Right hindlimb (tissue), 1 donor: ENCODE data around the gene BICRA.
"Not testable (repeated sequence)": the region's sequence is repeated elsewhere in the genome, so short reads cannot be mapped to it uniquely, and the experiment has no call there.

Experiments
- DNase-seq: peaks from one replicate; pipeline ENCODE4 v3.0.0-alpha.2; 2018

BICRA gene

DNA sequence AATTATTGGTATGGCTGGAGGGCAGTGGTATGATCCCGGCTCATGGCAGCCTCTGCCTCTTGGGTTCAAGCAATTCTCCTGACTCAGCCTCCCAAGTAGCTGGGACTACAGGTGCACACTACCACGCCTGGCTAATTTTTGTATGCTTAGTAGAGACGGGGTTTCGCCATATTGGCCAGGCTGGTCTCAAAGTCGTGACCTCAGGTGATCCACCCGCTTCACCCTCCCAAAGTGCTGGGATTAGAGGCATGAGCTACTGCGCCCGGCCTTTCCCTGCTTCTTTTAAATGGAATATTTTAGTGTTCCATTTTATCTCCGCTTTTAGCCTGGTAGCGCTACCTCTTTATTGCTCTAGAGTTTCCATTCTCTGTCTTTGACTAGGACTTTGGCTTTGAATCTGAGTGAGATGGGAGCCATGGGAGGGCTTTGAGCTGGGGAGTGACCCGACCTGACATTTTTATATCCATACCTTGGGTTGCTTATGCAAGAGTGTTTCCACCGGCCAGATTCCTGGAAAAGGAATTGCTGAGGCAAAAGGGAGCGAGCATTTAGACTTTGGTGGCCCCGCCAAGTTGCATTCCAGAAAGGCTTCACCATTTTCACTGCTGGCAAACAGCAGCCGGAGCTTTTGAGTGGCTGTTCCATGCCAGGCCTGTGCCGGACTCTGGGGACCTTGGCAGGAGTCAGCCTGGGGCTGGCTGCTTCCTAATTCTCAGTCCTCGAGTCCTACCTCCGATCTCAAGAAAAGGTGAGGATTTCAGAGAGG is 22.9 kb downstream of the BICRA start:
- DNase-seq: no peak

DNA sequence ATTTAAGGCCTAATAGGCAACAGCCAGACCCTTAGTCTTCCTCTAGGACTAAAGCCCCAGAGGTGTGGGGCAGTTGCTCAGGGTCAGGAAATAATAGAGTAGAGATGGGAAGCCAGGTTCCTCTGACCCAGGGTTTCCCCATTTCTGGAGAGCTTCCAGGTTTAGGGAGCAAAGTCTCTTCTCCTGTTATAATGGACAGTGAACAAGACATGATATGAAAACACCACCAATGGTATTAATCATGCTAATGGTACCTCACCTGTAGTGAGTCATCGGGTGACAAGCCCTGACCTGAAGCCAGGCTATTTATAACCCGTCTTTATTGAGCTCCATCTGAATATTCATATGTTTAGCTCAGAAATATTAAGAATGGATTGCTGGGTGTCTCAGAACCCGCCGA is 24.6 kb downstream of the BICRA start:
- no peak for DNase-seq

DNA sequence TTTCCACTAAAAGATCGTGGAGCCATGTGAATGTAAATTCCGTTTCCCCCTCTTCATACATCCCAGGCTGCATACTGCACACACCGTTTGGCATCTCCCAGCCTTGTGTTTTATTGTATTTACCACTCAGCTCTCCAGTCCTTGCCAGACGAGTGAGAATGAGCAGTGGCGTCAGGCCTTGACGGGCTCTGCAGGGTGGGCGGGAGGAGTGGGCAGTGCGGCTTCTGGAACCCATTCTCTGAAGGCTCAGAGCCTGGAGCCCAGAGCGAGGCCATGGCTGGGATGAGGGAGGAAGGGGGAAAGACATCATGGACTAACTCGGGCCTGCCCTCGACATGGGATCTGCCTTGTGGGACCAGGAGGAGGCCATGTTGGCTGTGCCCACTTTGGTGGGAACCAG is 25.1 kb downstream of the BICRA start:
- no peak for DNase-seq

DNA sequence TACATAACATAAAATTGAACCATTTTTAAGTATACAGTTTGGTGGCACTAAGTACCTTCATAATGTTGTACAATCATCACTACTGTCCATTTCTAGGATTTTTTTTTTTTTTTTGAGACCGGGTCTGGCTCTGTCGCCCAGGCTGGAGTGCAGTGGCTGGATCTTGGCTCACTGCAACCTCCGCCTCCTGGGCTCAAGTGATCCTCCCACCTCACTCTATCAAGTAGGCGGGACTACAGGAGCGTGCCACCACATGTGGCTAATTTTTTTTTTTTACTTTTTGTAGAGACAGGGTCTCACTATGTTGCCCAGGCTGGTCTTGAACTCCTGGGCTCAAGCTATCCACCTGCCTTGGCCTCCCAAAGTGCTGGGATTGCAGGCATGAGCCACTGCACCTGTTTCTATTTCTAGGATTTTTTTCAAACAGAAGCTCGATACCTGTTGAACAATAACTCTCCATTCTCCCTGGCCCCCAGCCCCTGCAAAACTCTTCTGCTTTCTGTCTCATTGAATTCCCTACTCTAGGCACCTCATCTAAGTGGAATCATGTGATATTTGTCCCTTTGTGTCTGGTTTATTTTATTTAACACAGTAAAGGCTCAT is 26.3 kb downstream of the BICRA start:
- not testable (repeated sequence) for DNase-seq

DNA sequence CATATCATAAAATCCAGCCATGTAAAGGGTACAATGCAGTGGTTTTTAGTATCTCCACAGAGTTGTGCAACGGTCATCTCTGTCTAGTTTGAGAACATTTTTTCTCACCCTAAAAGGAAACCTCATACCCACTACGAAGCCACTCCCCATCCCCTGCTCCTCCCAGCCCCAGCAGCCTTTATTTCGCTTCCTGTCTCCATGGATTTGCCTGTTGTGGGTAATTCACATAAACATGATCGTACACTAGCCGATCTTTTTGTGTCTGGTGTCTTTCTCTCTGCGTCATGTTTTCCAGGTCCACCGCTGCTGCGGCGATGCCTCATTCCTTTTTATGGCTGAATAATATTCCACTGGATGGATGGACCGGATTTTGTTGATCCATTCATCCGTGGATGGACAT is 28.6 kb downstream of the BICRA start:
- DNase-seq: no peak

DNA sequence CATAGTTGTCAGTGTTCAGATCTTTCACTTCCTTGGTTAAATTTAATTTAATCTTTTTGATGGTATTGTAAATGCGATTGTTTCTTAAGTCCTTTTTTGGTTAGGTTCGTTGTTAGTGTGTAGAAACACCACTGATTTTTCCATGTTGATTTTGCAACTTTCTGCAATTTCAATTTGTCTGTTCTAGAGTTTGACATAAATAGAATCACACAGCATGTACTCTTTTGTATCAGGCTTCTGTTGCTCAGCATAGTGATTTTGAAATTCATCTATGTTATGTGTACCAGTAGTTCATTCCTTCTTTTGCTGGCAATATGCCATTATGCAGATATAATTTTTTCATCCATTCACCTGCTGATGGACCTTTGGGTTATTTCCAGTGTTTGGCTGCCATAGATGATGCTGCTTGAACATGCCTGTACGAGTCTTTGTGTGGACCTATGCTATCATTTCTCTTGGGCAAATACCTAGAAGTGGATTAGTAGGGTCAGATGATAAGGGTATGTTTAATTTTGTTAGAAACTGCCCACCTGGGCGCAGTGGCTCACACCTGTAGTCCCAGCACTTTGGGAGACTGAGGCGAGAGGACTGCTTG is 33.1 kb downstream of the BICRA start:
- DNase-seq: no peak

DNA sequence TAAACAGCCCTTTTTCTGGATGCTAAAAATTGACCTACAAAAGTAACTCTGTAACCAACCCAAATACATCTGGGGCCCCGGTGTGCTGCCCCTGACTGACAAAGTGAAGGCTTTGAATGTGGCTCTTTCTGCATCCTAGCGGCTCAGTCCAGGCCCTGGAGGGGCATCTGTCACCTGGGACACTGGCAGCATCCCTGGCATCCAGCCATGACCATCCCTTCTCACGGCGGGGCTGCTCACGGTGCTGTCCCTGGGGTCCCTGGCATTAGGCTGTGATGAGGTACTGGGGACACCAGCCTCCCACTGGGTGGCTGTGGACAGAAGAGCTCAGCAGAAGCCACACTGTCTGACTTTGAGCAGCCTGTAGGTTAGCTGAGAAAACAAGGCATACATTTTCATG is 34.3 kb downstream of the BICRA start:
- no peak for DNase-seq

DNA sequence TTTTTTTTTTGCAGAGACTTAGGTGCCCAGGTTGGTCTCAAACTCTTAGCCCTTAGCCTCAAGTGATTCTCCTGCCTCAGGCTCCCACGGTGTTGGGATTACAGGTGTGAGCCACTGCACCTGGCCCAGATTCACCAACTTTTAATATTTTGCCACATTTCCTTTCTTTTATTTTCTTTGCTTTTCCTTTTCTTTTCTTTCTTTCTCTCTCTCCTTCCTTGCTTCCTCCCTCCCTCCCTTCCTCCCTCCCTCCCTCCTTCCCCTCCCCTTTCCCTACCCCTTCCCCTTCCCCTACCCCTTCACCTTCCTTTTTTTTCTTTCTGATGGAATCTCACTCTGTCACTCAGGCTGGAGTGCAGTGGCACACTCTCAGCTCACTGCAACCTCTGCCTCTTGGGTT is 35.3 kb downstream of the BICRA start:
- no peak for DNase-seq

DNA sequence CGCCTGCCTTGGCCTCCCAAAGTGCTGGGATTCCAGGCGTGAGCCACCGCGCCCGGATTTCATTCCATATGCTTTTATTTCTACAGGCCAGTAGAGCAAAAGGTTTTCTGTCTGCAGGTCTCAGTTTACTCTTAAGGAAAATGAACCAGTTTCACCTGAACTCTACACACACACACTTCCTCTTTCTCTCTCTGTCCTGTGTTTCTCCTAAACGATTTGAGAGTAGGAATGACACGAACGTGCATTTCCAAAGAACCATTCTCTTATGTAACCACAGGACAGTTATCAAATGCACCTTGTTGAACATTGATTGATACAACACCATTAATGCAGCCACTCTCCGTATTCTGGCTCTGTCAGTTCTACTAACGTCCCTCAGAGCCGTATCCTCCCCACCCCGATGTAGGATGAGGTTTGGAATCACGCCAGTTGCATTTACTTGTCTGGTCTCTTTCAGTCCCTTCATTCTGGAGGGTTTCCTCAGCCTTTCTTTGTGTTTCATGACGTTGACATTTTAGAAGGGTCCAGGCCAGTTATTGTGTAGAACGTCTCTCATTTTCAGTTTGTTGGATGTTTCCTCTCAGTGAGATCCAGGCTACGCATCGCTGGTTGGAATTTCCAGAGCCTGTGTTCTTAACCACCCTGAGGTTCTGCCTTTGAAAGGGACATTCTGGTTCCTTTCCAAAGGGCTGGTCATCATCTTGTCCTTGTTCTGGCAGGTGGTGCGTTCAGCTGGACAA is 36.0 kb downstream of the BICRA start:
- DNase-seq: no peak

DNA sequence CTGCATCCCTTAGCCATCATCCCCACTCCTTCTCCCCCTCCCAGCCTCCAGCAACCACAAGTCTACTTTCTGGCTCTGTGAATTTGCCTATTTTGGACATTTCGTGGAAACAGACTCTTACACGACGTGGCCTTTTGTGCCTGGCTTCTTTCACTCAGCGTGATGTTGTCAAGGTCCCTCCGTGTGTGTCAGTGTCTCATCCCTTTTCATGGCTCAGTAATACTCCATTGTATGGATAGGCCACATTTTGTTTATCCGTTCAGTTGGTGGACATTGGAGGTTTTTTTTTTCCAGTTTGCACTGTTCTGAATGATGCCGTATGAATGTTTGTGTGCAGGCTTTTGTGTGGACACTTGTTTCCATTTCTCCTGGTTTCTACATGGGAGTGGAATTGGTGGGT is 38.0 kb downstream of the BICRA start:
- no peak for DNase-seq

DNA sequence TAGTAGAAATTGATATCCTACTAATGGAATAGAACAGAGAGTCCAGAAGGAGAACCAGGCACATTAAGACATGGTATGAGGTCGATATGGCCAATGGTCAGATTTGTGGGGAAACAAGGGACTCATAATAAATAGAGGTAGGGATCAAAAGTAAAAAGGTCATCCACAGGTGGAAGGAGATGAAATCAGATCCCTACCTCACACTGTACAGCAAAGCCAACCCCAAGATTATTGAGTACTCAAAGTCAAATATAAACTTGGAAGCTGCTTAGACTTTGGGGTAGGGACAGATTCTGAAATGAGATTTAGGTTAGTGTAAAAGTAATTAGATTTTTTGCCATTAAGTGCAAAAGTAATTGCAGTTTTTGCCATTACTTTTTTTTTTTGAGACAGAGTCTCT is 40.7 kb downstream of the BICRA start:
- no peak for DNase-seq

DNA sequence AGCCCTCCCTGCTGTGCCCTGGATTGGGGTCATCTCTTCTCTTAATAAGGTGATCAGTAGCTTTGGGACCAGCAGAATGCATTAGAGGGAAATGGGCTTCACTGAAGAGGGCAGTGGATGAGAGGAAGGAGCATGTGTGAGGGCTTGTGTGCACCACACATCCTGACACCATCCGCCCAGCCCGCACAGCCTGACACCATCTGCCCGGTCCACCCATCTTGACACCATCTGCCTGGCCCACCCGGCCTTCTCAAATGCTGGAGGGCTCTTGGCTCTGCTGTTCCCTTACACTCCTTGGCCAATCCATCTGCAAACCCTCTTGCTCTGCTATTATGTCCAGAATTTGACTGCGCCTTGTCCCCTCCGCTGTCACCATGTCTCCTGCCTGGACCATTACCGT is 41.8 kb downstream of the BICRA start:
- no peak for DNase-seq

DNA sequence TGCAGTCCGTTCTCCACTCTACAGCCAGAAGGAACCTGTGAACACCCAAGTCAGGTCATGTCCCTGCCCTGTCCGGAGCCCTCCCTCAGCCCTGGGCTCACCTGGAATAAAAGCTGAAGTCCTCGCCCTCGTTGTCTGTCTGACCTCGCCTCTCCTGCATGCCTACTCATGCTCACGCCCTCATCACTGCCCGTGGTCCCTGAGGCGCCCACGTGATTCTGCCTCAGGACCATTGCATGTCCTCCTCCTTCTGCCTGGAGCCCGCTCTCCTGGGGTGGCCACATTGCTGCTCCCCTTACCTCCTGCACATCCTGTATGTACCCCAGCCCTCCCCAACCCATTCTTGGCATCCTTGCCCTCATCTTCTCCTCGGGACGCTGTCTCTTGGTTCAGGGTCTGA is 42.2 kb downstream of the BICRA start:
- no peak for DNase-seq

DNA sequence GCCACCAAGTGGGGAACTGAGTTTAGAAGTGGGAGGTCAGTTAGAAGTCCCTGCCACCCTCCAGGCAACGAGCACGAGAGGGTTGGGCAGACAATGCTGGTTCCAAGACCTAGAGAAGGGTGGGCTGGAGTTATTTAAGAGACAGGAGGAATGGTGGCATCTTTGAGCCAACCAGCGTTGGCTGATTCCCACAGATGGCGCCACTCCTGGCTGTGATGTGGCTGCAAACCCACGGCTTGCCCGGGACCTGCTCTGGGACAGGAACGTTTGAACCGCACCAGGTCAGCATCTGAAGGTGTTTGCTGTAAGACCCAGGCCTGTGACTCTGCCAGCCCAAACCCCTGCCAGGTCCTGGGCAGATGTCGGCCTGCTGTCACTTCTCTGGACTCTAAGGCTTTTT is 42.8 kb downstream of the BICRA start:
- DNase-seq: no peak

DNA sequence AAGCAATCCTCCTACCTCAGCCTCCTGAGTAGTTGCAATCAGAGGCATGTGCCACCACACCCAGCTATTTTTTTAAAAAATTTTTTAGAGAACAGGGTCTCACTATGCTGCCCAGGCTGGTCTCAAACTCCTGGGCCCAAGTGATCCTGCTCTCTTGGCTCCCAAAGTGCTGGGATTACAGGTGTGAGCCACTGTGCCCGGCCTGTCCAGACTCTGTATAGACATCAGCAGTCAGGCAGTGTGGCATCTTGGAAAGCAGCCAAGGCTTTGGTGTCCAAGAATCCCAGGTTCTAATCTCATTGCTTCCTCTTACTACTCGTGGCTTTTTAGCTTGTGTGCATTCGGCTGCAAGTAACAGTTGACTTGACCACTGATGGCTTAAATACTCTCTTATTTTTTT is 43.4 kb downstream of the BICRA start:
- DNase-seq: no peak

DNA sequence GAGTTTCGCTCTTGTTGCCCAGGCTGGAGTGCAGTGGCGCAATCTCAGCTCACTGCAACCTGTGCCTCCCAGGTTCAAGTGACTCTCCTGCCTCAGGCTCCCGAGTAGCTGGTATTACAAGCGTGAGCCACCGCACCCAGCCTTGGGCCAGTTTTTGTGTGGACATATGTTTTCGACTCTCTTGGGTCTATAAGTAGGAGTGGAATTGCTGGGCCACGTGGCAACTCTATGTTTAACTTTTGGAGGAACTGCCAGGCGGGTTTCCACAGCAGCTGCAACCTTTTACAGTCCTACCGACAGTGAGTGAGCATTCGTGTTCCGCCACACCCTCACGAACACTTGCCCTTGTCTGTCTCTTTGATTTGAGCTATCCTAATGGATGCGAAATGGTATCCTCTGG is 44.9 kb downstream of the BICRA start:
- no peak for DNase-seq

DNA sequence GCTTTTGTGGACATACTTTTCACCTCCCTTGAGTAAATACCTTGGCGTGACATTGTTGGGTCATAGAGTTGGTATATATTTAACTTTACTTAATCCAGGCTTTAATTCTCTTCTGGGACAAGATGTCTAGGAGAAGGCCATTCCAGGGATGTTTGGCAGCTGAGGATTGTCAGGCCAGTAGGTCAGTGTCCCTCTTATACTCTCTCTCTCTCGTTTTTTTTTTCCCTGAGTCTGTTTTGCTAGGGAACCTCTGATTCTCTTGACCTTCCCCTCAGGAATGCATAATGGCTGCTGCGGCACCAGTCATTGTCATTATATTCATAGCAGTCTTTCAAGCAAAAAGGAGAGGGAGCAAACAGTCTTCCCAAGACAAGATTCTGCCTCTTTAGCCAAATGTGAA is 48.8 kb downstream of the BICRA start:
- no peak for DNase-seq

DNA sequence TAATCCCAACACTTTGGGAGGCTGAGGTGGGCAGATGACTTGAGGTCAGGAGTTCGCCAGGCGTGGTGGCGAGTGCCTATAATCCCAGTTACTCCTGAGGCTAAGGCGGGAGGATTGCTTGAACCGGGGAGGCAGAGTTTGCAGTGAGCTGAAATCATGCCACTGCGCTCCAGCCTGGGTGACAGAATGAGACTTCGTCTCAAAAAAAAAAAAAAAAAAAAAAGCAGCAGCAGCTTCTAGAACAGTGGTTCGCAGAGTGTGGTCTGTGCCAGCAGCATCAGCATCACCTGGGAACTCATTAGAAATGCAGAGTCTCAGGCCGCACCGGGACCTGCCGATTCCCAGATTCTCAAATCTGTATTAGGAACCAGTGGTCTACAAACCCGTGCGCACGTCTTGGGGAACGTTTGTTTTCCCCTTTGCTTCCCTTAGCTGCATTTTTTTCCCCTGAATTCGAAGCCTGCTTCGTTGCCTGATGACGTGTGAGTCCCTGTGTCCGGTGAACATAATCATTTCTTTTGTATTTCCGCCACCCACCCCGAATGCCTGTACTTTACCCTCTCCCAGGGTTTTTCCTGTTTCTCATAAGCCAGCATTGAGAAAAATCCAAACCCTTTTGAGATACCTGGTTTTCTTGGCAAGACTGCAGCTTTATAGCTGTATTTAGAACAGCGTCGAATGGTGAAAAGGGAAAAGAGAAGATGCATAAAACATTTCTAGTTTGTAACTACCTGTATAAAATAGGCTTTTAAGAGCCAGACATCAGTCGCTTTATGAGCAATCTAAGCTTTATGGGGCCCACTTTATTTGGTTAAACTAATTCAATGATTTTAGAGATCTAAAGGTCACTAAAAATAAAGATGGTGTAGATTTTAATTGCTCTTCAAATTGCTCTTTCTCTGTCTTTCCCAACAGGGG is 49.8 kb downstream of the BICRA start:
- no peak for DNase-seq

DNA sequence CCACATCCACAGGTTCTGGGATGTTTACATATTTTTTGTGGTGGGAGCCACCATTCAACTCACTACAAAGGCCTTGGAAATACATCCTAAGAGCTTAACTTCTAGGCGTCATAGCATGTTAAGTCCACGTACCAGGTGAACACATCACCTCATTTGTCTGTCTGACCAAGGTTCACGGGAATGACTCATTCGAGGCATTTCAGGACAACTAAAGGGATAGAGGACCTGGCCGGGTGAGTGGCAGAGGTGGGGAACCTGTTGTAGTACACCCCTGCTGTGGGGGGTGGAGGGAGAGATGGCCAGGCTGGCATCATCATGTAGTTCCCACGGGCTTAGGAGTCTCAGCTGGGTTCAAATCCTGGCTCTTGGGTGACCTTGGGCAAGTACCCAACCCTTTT is 51.5 kb downstream of the BICRA start:
- DNase-seq: no peak

DNA sequence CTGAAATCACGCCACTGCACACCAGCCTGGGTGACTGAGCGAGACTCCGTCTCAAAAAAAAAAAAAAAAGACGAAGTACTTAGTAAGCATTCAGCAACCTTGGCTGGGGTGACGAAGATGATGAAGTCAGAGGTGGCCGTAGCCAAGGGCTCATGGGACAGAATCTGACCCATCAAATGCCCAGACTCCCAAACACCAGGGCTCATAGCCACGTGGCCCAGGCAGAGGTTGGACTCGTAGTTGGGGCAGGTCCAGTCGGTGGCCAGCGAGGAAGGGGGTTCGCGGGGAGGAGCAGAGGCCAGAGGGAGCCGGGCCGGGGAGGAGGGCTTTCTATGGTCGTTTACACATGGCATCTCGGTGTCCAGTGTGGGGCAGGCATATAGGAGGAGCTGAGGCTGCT is 52.2 kb downstream of the BICRA start:
- DNase-seq: no peak

DNA sequence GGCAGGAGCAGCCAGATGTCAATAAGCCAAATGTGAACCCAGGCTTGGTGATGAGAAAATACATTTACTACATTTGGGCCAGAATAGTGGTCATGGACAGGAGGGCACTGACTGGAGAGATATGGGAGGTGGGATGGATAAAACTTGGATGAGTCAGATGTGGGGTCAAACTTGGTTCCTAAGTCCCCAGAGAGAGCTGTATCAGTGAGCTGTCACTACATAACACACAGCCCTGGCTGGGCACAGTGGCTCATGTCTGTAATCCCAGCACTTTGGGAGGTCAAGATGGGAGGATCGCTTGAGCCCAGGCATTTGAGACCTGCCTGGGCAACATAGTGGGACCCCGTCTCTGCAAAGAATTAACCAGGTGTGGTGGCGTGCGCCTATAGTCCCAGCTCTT is 52.7 kb downstream of the BICRA start:
- DNase-seq: no peak

DNA sequence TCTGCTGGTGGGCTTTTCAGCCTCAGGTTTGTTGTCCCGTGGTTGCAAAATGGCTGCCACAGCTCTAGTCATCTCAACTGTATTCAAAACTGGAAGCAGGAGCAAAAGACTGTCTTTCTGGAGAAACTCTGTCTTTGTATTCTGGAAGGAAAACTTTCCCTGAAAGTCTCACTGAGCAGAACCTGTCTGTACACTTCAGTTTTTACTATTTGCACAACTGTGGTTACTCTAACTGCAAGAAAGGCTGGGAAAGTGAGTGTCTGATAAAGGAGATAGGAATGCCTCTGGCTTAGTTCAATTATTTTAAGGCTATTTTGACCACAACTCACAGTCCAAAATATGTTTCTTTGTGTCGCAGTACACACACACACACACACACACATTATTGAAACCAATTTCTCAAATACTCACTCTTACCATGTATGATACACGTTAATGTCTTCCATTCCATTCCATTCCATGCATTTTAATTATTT is 54.5 kb downstream of the BICRA start:
- no peak for DNase-seq
